ENCODE results near the gene SLC1A4. TPM values are rescaled to one million over a fixed set of nuclear protein-coding genes. Genes with fewer than 3 reads are reported as not detected.
A peak's percentile ranks its signal among the peaks of the same experiment; 100 is the strongest.

The SLC1A4 gene
- 10 to 100 TPM in 1 of 3 donors, 1 to 10 TPM in 2; 7.0 to 10.4 (median 8.2) TPM for polyA plus RNA-seq

- peaks cover 3 to 16% (median 5%) of the 10 kb centered on the region in 3 donors for H3K27me3 Mint-ChIP-seq (ENCODE audit: low read depth in 3 of 3)
- DNase-seq: peak; percentile 86 to 87 (median 86)
- peaks cover 22 to 74% of the 10 kb centered on the region in 2 donors for H3K4me1 Mint-ChIP-seq
- peaks cover 0 to 10% (median 0%) of the 10 kb centered on the region in 3 donors for H3K36me3 Mint-ChIP-seq
- peak within 1 kb of the TSS; percentile 89 to 93 (median 90) for H3K4me3 Mint-ChIP-seq
- H3K27ac Mint-ChIP-seq: peak within 1 kb of the TSS; percentile 81 to 93 (median 89)
- no peaks in the 10 kb centered on the region for H3K9me3 Mint-ChIP-seq
These were observed at the start of gene SLC1A4 for GRCh38 chr2:64989126-64989981. Gene SLC1A4, plus strand, starts transcription at chr2:64989399. Its CDS starts 245 bp downstream, at chr2:64989644.

- H3K27me3 Mint-ChIP-seq (ENCODE audit: low read depth in 3 of 3): peaks cover 0 to 7% (median under 1%) of the 10 kb centered on the region in 3 donors
- peaks cover 50 to 54% of the 10 kb centered on the region in 2 donors for H3K4me1 Mint-ChIP-seq
- no peaks in the 10 kb centered on the region for H3K9me3 Mint-ChIP-seq
- H3K4me3 Mint-ChIP-seq: no peak overlapping the region
- no peaks in the 10 kb centered on the region for H3K36me3 Mint-ChIP-seq
- DNase-seq: no peak
- H3K27ac Mint-ChIP-seq: peak overlapping the region in 1 of 6 donors; percentile 89
These were observed 48.1 kb upstream of the SLC1A4 start for GRCh38 chr2:64941143-64941542.

GRCh38 chr2:64941801-64942200, 47.4 kb upstream of the SLC1A4 start:
- peaks cover 56 to 60% of the 10 kb centered on the region in 2 donors for H3K4me1 Mint-ChIP-seq
- H3K27ac Mint-ChIP-seq: peak overlapping the region in 2 of 6 donors; percentile 34 to 68
- no peak for DNase-seq
- H3K4me3 Mint-ChIP-seq: no peak overlapping the region
- no peaks in the 10 kb centered on the region for H3K9me3 Mint-ChIP-seq
- no peaks in the 10 kb centered on the region for H3K36me3 Mint-ChIP-seq
- H3K27me3 Mint-ChIP-seq (ENCODE audit: low read depth in 3 of 3): peaks cover 0 to 10% (median 4%) of the 10 kb centered on the region in 3 donors

GRCh38 chr2:64942693-64943092, 46.5 kb upstream of the SLC1A4 start:
- Mint-ChIP-seq H3K9me3 (no peaks in the 10 kb centered on the region), H3K4me3 (no peak overlapping the region), H3K4me1 (peaks cover 58 to 67% of the 10 kb centered on the region in 2 donors), H3K36me3 (no peaks in the 10 kb centered on the region), H3K27ac (peak overlapping the region in 1 of 6 donors; percentile 20), H3K27me3 (ENCODE audit: low read depth in 3 of 3) (peaks cover 0 to 10% (median 4%) of the 10 kb centered on the region in 3 donors)
- no peak for DNase-seq

- Mint-ChIP-seq H3K4me3 (no peak overlapping the region), H3K9me3 (no peaks in the 10 kb centered on the region), H3K4me1 (peaks cover 57 to 70% of the 10 kb centered on the region in 2 donors), H3K27ac (no peak overlapping the region), H3K36me3 (no peaks in the 10 kb centered on the region), H3K27me3 (ENCODE audit: low read depth in 3 of 3) (peaks cover 0 to 9% (median 4%) of the 10 kb centered on the region in 3 donors)
- DNase-seq: no peak
These were observed 45.6 kb upstream of the SLC1A4 start for GRCh38 chr2:64943387-64944150.

- Mint-ChIP-seq H3K4me1 (peaks cover 48 to 61% of the 10 kb centered on the region in 2 donors), H3K4me3 (no peak overlapping the region), H3K27ac (peak overlapping the region in 4 of 6 donors; percentile 1 to 49 (median 19)), H3K36me3 (no peaks in the 10 kb centered on the region), H3K27me3 (ENCODE audit: low read depth in 3 of 3) (peaks cover 0 to 8% (median 4%) of the 10 kb centered on the region in 3 donors), H3K9me3 (no peaks in the 10 kb centered on the region)
- DNase-seq: no peak
These were observed 44.7 kb upstream of the SLC1A4 start for GRCh38 chr2:64944484-64944883.

- no peaks in the 10 kb centered on the region for H3K36me3 Mint-ChIP-seq
- peaks cover under 1 to 8% (median 4%) of the 10 kb centered on the region in 3 donors for H3K27me3 Mint-ChIP-seq (ENCODE audit: low read depth in 3 of 3)
- H3K4me3 Mint-ChIP-seq: peak overlapping the region; percentile 79 to 89 (median 85)
- no peaks in the 10 kb centered on the region for H3K9me3 Mint-ChIP-seq
- H3K4me1 Mint-ChIP-seq: peaks cover 42 to 53% of the 10 kb centered on the region in 2 donors
- DNase-seq: peak; percentile 71 to 75 (median 74)
- peak overlapping the region; percentile 88 to 97 (median 96) for H3K27ac Mint-ChIP-seq
These were observed 43.0 kb upstream of the SLC1A4 start for GRCh38 chr2:64945973-64946768.

- no peaks in the 10 kb centered on the region for H3K36me3 Mint-ChIP-seq
- no peak for DNase-seq
- peaks cover 2 to 8% (median 4%) of the 10 kb centered on the region in 3 donors for H3K27me3 Mint-ChIP-seq (ENCODE audit: low read depth in 3 of 3)
- no peaks in the 10 kb centered on the region for H3K9me3 Mint-ChIP-seq
- peaks cover 42 to 51% of the 10 kb centered on the region in 2 donors for H3K4me1 Mint-ChIP-seq
- peak overlapping the region; percentile 79 to 89 (median 85) for H3K4me3 Mint-ChIP-seq
- H3K27ac Mint-ChIP-seq: peak overlapping the region; percentile 88 to 97 (median 96)
These were observed 42.4 kb upstream of the SLC1A4 start for GRCh38 chr2:64946769-64947247.

- no peak for DNase-seq
- Mint-ChIP-seq H3K36me3 (no peaks in the 10 kb centered on the region), H3K4me3 (no peak overlapping the region), H3K27me3 (ENCODE audit: low read depth in 3 of 3) (peaks cover 2 to 10% (median 4%) of the 10 kb centered on the region in 3 donors), H3K27ac (peak overlapping the region in 4 of 6 donors; percentile 4 to 57 (median 24)), H3K4me1 (peaks cover 36 to 45% of the 10 kb centered on the region in 2 donors), H3K9me3 (no peaks in the 10 kb centered on the region)
These were observed 41.3 kb upstream of the SLC1A4 start for GRCh38 chr2:64947885-64948284.

GRCh38 chr2:64950226-64951160, 38.7 kb upstream of the SLC1A4 start:
- no peak for DNase-seq
- peaks cover 2 to 10% (median 4%) of the 10 kb centered on the region in 3 donors for H3K27me3 Mint-ChIP-seq (ENCODE audit: low read depth in 3 of 3)
- no peaks in the 10 kb centered on the region for H3K9me3 Mint-ChIP-seq
- no peaks in the 10 kb centered on the region for H3K36me3 Mint-ChIP-seq
- H3K4me1 Mint-ChIP-seq: peaks cover 24 to 30% of the 10 kb centered on the region in 2 donors
- H3K27ac Mint-ChIP-seq: peak overlapping the region in 1 of 6 donors; percentile 19
- no peak overlapping the region for H3K4me3 Mint-ChIP-seq

GRCh38 chr2:64951306-64951953, 37.8 kb upstream of the SLC1A4 start:
- H3K27me3 Mint-ChIP-seq (ENCODE audit: low read depth in 3 of 3): peaks cover 1 to 4% (median 2%) of the 10 kb centered on the region in 3 donors
- no peaks in the 10 kb centered on the region for H3K36me3 Mint-ChIP-seq
- peak overlapping the region in 1 of 6 donors; percentile 35 for H3K27ac Mint-ChIP-seq
- H3K4me1 Mint-ChIP-seq: peaks cover 15 to 21% of the 10 kb centered on the region in 2 donors
- H3K4me3 Mint-ChIP-seq: no peak overlapping the region
- no peak for DNase-seq
- no peaks in the 10 kb centered on the region for H3K9me3 Mint-ChIP-seq

- Mint-ChIP-seq H3K27me3 (ENCODE audit: low read depth in 3 of 3) (peaks cover 0 to 4% (median 2%) of the 10 kb centered on the region in 3 donors), H3K9me3 (no peaks in the 10 kb centered on the region), H3K4me1 (peaks cover 8 to 14% of the 10 kb centered on the region in 2 donors), H3K27ac (no peak overlapping the region), H3K36me3 (no peaks in the 10 kb centered on the region), H3K4me3 (no peak overlapping the region)
- no peak for DNase-seq
These were observed 37.1 kb upstream of the SLC1A4 start for GRCh38 chr2:64952096-64952495.

Measured in immature natural killer cell (primary cell).